Measurements from ENCODE around the gene GALNT18. TPM values are rescaled to one million over a fixed set of nuclear protein-coding genes. Genes with fewer than 3 reads are reported as not detected.

The GALNT18 gene
- total RNA-seq, 2 donors from 2014 or later: 29.4 to 105 TPM

GRCh38 chr11:11420191-11420898, 201.5 kb downstream of the GALNT18 start:
- 94% methylated on average over 4 of the region's 4 CpGs for whole genome bisulfite sequencing

GRCh38 chr11:11419747-11420146, 202.1 kb downstream of the GALNT18 start:
- no peak for TF ChIP-seq POLR2AphosphoS5 (IDR thresholded peaks at IDR 0.05)
- no peak for TF ChIP-seq POLR2A (IDR thresholded peaks at IDR 0.05)
- no peak for TF ChIP-seq CTCF (IDR thresholded peaks at IDR 0.05)
- Histone ChIP-seq H3K27me3 (replicated peaks; ENCODE audit: insufficient read depth) (no peaks in the 10 kb centered on the region), H3K36me3 (no peaks in the 10 kb centered on the region), H3K4me1 (replicated peaks) (no peaks in the 10 kb centered on the region), H3K27ac (no peak overlapping the region), H3K9me3 (no peaks in the 10 kb centered on the region), H3K4me3 (no peak overlapping the region)
- WGBS: 78% methylated on average over 3 of the region's 3 CpGs
- intact Hi-C loops (cut with DNase I): no loop called here
- no peak for DNase-seq (ENCODE audit: low spot score)

More at GRCh38 chr11:11420191-11420898, 201.5 kb downstream of the GALNT18 start:
- Histone ChIP-seq H3K4me1 (replicated peaks) (no peaks in the 10 kb centered on the region), H3K27me3 (replicated peaks; ENCODE audit: insufficient read depth) (no peaks in the 10 kb centered on the region), H3K9me3 (no peaks in the 10 kb centered on the region), H3K27ac (no peak overlapping the region), H3K36me3 (no peaks in the 10 kb centered on the region), H3K4me3 (no peak overlapping the region)
- TF ChIP-seq CTCF (IDR thresholded peaks at IDR 0.05) (no peak), POLR2A (IDR thresholded peaks at IDR 0.05) (no peak), POLR2AphosphoS5 (IDR thresholded peaks at IDR 0.05) (no peak)
- DNase-seq (ENCODE audit: low spot score): no peak
- intact Hi-C loops (cut with DNase I): no loop called here

DNA sequence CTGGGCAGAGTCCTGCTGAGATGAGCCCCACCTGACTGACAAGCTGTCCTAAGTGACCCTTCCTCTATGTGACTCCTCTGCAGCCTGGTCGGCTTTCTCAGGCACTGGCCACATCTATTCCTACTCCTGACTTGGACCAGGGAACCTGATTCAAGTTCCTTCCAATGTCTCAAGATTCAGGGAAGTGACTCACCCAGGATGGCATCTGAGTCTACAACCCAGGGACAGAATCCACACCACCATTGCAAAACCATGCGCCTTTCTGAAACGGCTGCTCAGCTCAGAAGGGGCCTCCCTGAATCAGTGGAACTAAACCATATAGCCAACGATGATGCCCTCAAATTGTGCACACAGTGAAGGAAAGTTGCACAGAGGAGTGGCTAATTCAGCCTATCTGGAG, 204.9 kb downstream of the GALNT18 start:
- DNase-seq (ENCODE audit: low spot score): no peak
- TF ChIP-seq CTCF (IDR thresholded peaks at IDR 0.05) (no peak), POLR2A (IDR thresholded peaks at IDR 0.05) (no peak), POLR2AphosphoS5 (IDR thresholded peaks at IDR 0.05) (no peak)
- Histone ChIP-seq H3K36me3 (no peaks in the 10 kb centered on the region), H3K27ac (no peak overlapping the region), H3K4me1 (replicated peaks) (peaks cover 7% of the 10 kb centered on the region), H3K4me3 (no peak overlapping the region), H3K27me3 (replicated peaks; ENCODE audit: insufficient read depth) (no peaks in the 10 kb centered on the region), H3K9me3 (no peaks in the 10 kb centered on the region)
- intact Hi-C loops (cut with DNase I): no loop called here
- 92% methylated on average over 4 of the region's 4 CpGs for WGBS

DNA sequence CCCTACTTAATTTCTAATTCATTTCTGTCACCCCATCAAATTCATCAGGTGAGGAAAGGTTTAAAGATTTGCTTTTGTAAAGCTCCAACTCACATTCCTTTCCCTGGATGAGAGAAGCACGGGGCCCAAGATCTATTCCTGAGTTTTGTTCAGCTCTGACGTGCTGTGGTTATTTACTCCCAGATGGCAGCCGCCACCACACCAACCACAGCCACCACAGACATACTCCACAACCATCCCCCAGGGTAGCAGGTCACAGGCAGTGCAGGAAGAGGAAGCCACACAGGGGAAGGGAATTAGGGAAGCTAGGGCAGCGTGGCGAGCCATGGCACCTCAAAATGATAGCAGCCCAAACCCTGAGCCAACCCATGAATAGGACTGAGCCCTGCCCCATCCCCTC, 205.3 kb downstream of the GALNT18 start:
- Histone ChIP-seq H3K27me3 (replicated peaks; ENCODE audit: insufficient read depth) (no peaks in the 10 kb centered on the region), H3K36me3 (no peaks in the 10 kb centered on the region), H3K4me3 (no peak overlapping the region), H3K4me1 (replicated peaks) (peaks cover 7% of the 10 kb centered on the region), H3K9me3 (no peaks in the 10 kb centered on the region), H3K27ac (no peak overlapping the region)
- intact Hi-C loops (cut with DNase I): no loop called here
- DNase-seq (ENCODE audit: low spot score): no peak
- WGBS: 86% methylated on average over 5 of the region's 5 CpGs
- TF ChIP-seq POLR2AphosphoS5 (IDR thresholded peaks at IDR 0.05) (no peak), CTCF (IDR thresholded peaks at IDR 0.05) (no peak)

- peaks cover 7% of the 10 kb centered on the region for H3K4me1 ChIP-seq (replicated peaks)
- no peak for TF ChIP-seq POLR2A (IDR thresholded peaks at IDR 0.05)
- TF ChIP-seq POLR2AphosphoS5 (IDR thresholded peaks at IDR 0.05): no peak
- no peak for TF ChIP-seq CTCF (IDR thresholded peaks at IDR 0.05)
- 60% methylated on average over 4 of the region's 4 CpGs for WGBS
- H3K9me3 ChIP-seq: no peaks in the 10 kb centered on the region
- no peaks in the 10 kb centered on the region for H3K36me3 ChIP-seq
- intact Hi-C loops (cut with DNase I): no loop called here
- H3K27me3 ChIP-seq (replicated peaks; ENCODE audit: insufficient read depth): no peaks in the 10 kb centered on the region
- no peak overlapping the region for H3K27ac ChIP-seq
- DNase-seq (ENCODE audit: low spot score): no peak
- H3K4me3 ChIP-seq: no peak overlapping the region
Observed at GRCh38 chr11:11415901-11416300, 205.9 kb downstream of the GALNT18 start.

All from prostate gland (tissue), 2 donors.